GM21381 (cell line): ENCODE results near the gene ANKRD13B.

Experiments used
- ATAC-seq: cut with Tn5 transposase; IDR thresholded peaks from one replicate; pipeline ENCODE4 v1.9.1; 2021; ENCODE audit warnings: mild to moderate bottlenecking, moderate library complexity; ENCODE audit not compliant: unreplicated experiment

The ANKRD13B gene

DNA sequence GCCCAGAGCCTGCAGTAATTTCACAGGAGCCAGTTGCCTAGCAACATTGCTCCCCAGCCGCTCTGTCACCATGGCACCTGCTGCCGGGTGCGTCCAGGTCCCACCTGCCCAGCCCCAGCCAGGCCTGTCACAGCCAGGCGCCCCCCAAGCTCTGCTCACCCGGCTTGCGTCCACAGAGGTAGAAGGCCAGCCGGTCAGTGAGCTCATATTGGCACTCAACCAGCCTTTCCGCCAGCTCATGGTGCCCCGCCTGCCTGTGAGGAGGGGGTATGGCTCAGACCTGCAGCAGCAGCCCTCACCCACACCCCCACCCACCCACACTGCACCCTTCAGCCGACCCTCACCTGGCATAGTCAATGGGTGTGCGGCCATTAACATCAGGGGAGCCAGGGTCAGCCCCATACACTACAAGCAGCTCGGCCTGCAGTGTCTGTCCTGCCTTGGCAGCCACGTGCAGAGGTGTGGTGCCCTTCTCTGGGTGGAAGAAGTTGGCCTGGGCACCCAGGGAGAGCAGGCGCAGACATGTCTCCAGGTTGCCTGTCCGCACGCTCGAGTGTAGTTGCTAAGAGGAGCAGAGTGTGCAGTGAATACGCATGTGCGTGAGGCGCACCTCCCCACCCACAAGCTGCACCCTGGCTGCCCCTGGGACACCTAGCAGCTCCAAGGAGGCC, 11.2 kb upstream of the ANKRD13B start:
- no peak for ATAC-seq

GRCh38 chr17:29582254-29582765, 10.6 kb upstream of the ANKRD13B start:
- ATAC-seq = no peak

DNA sequence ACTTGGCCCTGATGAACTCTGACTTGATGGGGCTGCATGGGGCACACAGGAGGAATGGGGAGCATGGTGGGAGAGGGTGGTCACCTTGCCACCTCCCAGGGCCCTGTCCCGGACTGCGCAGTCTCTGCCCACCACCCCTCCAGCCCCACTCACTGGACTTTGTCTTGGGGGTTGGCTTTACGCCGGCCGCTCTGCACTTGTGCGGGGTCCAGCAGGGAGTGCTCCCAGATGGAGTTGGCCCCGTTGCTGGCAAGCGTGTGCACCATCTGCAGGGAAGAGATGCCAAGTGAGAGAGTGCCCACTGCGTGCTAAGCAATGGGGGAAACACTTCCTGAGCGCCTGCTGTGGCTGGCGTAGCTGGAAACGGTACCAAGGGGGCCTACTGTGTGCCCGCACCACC, 10.2 kb upstream of the ANKRD13B start:
- ATAC-seq = no peak

DNA sequence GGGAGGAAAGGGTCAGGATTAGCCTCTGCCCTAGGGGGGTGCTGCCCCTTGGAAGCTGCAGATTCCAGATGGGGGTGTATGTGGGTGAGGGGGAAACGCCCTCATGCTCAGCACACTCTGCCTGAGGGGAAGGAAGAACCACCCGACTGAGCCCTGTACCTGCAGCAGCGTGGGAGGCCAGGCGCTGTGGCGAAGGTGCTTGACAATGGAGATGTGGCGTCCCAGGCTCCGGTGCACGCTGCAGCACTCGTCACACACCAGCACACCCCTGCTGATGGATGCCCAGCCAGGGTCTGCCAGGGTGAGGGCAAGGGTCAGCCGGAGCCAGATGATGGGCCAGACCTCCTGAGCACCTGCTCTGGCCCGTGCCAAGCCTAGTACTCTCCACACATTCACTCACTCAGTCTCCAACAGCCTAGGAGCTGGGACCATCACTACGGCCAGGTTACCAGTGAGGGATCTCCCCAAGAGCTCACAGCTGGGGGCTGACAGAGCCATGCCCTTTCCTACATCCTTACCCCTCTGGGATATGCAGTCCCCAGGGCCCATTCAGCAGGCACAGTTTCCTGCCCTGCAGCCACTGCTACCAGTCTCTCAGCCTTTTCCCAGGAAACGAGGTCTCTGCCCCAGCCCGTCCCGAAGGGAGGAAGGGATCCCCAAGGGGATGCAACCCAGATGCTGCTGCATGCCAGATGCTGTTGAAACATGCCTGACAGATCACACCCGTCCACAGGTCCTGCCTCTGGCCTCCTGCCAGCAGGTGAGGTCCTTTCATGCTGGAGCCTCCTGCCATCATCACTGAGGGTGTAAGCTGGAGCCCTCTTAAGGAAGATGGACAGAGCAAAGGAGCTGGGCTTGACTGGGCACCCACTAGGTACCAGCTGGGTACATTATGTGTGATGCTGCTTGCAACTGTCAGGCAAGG, 9.3 kb upstream of the ANKRD13B start:
- no peak for ATAC-seq

DNA sequence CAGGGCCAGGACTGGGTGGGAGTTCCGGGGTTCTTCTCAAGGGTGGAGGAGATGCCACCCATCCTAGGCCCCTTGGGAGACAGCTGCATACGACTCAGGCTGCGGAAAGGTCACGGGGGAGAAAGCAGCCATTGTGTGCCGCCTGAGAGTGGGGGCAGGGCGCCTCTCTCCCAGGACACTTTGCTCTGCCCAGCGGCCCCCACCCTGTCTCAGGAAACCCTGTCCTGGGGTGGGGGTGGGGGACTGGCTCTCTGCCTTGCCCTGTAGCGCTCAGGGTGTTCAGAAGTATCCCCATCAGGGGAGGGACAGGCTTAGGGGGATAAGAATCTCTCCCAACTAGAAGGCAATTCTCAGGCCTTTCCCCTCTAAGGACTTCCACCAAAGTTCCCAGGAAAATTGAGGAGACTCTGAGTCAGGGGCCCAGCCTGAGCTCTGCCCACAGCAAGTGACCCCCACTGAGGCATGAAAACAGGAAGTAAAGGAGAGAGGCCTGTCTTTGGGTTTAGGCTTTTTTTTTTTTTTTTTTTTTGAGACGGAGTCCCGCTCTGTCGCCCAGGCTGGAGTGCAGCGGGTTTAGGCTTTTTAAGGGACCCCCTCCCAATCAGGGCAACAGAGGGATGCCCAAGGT, 8.4 kb upstream of the ANKRD13B start:
- ATAC-seq = no peak

GRCh38 chr17:29585080-29585751, 7.7 kb upstream of the ANKRD13B start:
- no peak for ATAC-seq

- no peak for ATAC-seq
Observed at GRCh38 chr17:29586676-29587469, 6.1 kb upstream of the ANKRD13B start.

GRCh38 chr17:29587591-29587990, 5.3 kb upstream of the ANKRD13B start:
- no peak for ATAC-seq

DNA sequence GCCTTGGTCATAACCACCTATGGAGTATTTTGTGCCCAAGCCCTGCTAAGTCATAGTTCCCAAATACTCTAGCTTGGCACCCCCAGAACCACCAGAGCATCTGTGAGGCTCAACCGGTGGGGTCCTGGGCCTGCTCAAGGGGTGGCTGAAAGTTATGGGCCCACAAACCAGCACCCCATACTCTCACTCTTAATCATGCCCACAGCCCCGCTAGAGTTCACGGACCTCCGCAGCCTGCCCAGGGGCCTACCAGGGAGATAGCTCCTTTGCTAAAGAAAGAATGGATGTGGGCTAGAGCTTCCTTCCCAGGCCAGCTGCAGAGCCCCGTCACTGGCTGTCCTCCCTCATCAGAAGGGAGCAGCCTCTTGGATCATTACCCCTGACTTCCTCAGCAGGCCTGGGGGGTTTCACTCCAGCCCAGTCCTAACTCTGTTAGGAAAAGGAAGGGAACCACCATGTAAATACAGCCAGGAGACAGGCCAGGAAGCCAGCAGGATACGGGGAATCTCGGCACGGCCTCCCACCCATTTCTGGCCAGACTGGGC, 4.8 kb upstream of the ANKRD13B start:
- ATAC-seq = no peak

DNA sequence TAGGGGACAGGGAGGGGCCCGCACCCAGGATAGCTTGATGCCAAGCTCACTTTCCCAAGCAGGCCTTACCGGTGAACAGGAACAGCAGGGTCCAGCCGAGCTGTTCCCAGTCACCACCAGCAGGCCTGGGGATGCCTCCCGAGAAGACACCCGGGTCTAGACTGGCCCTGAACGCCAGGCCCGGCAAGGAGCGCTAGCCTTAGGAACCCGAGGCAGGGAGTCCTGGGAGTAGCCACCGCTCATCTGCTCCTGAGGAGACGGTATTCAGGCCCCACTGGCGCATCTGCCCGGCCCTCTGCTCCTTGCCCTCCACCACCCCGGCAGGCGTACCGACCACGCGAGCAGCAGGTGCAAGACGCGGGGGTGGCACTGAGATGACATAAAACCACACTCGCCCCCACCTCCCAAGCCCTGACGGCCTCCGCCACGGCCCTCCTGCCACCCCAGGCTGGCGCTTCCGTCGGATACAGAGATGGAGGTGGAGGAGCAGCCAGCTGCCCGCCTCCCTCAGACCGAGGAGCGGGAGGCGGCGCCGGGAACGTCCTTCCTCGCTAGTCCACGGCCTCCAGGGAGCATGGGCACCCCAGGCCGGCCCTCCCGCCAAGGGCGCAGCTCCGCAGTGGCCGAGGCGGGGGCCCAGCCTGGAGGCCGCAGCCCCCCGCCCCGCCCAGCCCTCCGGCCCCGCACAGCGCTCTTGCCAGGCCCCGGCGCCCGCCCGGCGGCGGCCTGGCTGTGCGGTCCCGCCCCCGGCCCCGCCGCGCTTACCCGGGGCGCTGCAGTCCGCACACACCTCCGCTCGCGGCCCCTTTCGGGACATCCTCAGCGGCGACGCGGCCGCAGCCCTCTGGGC, 4.1 kb upstream of the ANKRD13B start:
- peak; percentile 15 for ATAC-seq

GRCh38 chr17:29589524-29590410, 3.2 kb upstream of the ANKRD13B start, which contains the start of gene GIT1:
GIT1 (minus strand) TSS chr17:29589648; CDS start chr17:29589378, 270 bp downstream.
- ATAC-seq = peak; percentile 54

- ATAC-seq = no peak
Observed at GRCh38 chr17:29590411-29591145, 2.4 kb upstream of the ANKRD13B start.

GRCh38 chr17:29591146-29591736, 1.7 kb upstream of the ANKRD13B start:
- no peak for ATAC-seq

- no peak for ATAC-seq
Observed at GRCh38 chr17:29591737-29592608, 959 bp upstream of the ANKRD13B start.

- ATAC-seq = no peak
Observed at GRCh38 chr17:29593591-29594518, 923 bp downstream of the ANKRD13B start.
